A673 (cell line): Measurements from ENCODE around the gene SARDH.

Experiments
- EZH2 ChIP-seq: fragments of 200-600 bp; sonication (generic); IDR thresholded peaks from 2 replicates; pipeline ENCODE4 v1.6.1; 2017; ENCODE audit warnings: borderline replicate concordance, low read depth, mild to moderate bottlenecking, mixed read lengths, antibody characterized with exemption, low read length; ENCODE audit not compliant: poor library complexity, severe bottlenecking
- TF ChIP-seq, protein P1 (sequence below): fragments of 300-800, 200-600 bp; sonication (generic); conservative IDR thresholded peaks from 2 replicates; pipeline ENCODE4 v1.5.1; 2017; ENCODE audit warnings: low read depth, mild to moderate bottlenecking, antibody characterized with exemption, low read length, moderate library complexity, mixed read lengths

GRCh38 chr9:133785753-133786370, 47.7 kb upstream of the SARDH start:
- TF ChIP-seq, protein P1, sequence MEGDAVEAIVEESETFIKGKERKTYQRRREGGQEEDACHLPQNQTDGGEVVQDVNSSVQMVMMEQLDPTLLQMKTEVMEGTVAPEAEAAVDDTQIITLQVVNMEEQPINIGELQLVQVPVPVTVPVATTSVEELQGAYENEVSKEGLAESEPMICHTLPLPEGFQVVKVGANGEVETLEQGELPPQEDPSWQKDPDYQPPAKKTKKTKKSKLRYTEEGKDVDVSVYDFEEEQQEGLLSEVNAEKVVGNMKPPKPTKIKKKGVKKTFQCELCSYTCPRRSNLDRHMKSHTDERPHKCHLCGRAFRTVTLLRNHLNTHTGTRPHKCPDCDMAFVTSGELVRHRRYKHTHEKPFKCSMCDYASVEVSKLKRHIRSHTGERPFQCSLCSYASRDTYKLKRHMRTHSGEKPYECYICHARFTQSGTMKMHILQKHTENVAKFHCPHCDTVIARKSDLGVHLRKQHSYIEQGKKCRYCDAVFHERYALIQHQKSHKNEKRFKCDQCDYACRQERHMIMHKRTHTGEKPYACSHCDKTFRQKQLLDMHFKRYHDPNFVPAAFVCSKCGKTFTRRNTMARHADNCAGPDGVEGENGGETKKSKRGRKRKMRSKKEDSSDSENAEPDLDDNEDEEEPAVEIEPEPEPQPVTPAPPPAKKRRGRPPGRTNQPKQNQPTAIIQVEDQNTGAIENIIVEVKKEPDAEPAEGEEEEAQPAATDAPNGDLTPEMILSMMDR = no peak
- no peak for TF ChIP-seq EZH2
